GF-D8 (cell line): ENCODE data around the gene LRRC3.

Experiments used
- DNase-seq: peaks from one replicate; lab custom pipeline; 2025; lab: John Stamatoyannopoulos, UW

The LRRC3 gene

DNA sequence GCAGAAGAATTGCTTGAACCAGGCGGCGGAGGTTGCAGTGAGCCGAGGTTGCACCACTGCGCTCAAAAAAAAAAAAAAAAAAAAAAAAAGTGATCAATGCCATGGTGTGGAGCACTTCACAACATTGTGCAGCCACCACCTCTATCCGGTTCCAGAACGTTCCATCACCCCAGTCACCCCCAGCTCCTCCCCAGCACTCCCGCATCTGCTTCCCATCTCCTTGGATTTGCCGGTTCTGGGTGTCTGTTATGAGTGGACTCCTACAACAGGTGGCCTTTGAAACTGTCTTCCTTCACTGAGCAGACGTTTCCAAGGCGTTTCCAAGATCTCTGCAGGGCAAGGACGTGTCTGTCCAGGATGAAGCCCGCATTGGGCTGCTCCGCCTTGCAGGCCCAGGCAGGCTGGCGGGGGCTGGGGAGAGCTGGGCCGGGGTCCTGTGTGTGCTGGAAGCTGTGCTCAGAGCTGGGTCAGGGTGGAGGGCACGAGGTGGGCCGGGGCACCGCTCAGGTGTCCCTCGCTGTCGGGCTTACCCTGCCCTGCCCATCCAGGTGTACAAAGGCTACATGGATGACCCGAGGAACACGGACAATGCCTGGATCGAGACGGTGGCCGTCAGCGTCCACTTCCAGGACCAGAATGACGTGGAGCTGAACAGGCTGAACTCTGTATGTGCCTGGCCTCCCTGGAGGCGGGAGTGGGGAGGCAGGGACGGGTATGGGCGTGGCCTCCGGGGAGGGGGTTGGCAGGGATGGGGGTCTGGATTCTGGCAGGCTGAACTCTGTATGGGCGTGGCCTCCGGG, 14.9 kb upstream of the LRRC3 start:
- DNase-seq = no peak

DNA sequence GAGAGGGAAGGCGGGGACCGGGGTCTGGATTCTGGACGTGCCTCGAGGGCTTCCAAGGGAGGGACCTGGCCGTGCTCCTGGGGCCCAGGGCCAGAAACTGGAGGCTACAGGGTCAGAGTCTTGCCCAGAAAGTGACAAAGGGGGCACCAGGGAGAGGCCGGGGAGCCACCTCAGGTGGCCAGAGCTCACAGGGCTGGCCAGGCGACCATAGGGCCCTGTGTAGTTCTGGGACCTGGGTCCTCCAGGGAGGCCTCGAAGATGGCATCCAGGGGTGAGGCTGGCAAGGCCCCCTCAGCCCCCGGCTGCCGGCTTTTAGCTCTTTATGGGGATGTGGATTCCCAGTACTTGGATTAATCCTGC, 14.3 kb upstream of the LRRC3 start:
- DNase-seq = no peak

DNA sequence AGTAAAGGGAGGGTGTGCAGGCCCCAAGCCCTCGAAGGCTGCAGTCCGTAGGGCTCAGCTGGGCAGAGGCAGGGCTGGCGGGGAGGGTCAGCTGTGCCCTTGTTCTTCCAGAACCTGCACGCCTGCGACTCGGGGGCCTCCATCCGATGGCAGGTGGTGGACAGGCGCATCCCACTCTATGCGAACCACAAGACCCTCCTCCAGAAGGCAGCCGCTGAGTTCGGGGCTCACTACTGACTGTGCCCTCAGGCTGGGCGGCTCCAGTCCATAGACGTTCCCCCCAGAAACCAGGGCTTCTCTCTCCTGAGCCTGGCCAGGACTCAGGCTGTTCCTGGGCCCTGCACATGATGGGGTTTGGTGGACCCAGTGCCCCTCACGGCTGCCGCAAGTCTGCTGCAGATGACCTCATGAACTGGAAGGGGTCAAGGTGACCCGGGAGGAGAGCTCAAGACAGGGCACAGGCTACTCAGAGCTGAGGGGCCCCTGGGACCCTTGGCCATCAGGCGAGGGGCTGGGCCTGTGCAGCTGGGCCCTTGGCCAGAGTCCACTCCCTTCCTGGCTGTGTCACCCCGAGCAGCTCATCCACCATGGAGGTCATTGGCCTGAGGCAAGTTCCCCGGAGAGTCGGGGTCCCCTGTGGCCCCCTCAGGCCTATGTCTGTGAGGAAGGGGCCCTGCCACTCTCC, 13.6 kb upstream of the LRRC3 start:
- DNase-seq = no peak

DNA sequence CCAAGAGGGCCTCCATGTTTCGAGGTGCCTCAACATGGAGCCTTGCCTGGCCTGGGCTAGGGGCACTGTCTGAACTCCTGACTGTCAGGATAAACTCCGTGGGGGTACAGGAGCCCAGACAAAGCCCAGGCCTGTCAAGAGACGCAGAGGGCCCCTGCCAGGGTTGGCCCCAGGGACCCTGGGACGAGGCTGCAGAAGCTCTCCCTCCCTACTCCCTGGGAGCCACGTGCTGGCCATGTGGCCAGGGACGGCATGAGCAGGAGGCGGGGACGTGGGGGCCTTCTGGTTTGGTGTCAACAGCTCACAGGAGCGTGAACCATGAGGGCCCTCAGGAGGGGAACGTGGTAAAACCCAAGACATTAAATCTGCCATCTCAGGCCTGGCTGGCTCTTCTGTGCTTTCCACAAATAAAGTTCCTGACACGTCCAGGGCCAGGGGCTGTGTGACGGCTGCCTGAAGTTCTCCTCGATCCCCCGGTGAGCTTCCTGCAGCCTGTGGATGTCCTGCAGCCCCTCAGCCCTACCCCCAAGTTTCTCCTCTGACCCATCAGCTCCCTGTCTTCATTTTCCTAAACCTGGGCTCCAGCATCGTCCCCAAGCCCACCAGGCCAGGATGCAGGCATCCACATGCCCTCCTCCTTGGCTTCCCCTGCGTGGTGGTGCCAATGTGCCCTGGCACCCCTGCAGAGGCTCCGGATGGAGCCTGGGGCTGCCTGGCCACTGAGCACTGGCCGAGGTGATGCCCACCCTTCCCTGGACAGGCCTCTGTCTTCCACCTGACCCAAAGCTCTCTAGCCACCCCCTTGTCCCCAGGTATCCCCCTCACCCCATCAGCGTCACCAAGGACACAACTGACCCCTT, 12.8 kb upstream of the LRRC3 start:
- DNase-seq = no peak

DNA sequence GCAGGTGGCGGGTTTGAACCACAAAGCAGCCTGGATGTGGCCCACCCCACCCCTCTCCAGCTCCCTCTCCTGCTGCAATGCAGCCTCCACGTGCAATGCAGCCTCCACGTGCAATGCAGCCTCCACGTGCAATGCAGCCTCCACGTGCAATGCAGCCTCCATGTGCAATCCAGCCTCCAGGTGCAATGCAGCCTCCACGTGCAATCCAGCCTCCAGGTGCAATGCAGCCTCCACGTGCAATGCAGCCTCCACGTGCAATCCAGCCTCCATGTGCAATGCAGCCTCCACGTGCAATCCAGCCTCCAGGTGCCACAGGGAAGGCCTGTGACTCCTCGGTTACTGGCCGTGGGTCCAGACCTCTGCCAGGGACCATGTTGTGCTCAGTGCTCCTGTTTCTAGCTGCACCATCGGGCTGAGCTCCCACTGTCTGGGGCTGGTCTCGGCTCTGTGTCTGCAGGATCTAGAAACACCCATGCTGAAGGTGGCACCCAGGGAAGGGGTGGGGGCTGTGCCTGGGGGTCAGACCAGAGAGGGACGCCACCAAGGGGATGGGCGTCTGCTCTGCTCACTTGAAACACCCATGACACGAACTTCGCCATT, 11.9 kb upstream of the LRRC3 start:
- no peak for DNase-seq

DNA sequence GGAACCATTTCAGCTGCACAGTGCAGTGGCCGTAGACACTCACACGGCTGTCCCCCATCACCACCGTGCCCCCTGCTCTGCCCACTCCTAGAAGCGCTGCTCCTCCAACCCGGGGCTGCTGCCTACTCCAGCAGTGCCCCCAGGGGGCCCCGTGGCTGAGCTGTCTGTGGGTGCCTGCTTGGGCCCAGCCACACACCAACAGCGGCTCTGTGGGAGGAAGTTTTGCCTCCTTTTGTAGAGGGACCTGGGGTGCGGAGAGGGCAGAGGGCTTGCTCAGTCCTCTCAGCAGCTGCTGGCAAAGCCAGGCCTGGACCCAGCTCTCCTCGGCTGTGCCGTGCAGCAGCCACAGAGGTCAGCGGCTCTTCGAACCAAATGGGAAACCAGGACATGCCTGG, 11.4 kb upstream of the LRRC3 start:
- DNase-seq = no peak

DNA sequence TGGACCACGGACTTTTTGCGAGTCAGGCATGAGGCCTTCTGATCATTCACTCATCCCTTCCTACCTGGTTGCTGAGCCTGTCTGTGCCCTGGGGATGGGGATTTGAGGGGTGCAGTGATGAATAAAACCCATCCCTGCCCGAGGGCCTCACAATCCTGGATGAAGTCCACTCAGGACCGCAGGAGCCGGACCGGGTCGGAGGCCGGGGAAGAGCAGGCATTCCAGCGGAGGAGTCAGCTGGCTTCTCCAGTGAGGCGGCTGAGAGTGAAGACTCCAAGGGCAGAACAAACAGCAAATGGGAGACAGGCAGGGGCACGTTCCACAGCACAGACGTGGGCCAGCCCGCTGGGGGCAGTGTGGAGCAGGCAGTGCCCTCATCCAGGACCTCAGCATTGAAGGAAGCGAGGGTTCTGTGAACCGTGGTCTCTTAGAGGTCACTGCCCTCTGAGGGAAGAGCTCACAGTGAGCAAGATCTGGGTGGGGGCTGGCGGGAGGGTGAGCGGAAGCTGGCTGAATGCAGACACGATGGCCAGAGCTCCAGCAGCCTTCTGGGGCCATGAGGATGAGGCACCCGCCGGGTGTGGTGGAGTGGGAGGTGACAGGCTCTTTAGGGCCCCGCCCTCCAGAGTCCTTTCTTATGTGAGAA, 10.9 kb upstream of the LRRC3 start:
- DNase-seq = no peak

DNA sequence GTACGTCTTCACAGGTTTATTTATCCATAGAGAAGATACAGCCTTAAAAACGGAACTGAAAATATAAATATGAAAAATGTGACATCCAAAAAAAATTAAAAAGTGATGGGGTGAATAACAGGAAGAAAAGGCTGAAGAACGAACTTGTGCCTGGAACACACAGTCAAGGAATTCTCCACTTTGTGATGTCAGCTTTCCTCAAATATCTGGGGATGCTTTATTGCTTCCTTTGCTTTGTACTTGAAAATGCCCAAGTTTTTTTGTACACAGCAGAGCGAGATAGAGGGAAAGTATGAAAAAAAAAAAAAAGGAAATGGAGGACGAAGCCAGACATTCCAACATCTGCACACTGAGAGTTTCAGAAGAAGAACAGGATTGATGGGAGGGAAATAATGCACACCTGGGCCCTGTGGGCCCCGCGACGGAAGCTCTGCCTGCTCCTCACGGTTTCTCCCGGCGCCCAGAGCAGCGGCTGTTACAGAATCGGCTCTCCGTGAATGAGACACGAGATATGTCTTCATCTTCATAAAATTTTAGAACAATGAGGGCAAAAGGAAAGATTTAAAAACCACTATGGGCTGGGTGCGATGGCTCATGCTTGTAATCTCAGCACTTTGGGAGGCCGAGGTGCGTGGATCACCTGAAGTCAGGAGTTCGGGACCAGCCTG, 10.0 kb upstream of the LRRC3 start:
- no peak for DNase-seq

DNA sequence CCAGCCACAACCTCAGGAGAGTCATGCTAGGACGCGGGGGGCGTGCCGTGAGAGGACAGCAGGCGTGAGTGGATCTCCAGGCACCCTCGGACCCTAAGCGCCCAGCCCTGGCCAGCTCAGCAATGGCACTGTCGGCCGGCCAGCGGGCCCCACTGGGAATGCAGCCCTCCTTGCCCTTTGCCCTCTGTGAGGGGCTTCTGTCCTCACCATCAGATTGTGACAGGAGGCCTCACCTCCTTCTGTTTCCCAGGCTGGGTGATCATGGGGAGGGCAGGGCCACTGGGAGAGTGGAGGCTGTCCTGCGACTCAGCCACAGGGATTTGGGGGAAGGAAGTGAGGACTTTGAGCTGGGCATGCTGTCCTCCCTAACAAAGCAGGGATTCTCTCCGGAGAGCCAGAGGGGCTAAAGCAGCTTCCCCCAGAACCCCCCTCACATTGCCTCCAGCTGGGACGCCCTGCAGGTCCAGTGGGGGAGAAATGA, 6.6 kb upstream of the LRRC3 start:
- no peak for DNase-seq

DNA sequence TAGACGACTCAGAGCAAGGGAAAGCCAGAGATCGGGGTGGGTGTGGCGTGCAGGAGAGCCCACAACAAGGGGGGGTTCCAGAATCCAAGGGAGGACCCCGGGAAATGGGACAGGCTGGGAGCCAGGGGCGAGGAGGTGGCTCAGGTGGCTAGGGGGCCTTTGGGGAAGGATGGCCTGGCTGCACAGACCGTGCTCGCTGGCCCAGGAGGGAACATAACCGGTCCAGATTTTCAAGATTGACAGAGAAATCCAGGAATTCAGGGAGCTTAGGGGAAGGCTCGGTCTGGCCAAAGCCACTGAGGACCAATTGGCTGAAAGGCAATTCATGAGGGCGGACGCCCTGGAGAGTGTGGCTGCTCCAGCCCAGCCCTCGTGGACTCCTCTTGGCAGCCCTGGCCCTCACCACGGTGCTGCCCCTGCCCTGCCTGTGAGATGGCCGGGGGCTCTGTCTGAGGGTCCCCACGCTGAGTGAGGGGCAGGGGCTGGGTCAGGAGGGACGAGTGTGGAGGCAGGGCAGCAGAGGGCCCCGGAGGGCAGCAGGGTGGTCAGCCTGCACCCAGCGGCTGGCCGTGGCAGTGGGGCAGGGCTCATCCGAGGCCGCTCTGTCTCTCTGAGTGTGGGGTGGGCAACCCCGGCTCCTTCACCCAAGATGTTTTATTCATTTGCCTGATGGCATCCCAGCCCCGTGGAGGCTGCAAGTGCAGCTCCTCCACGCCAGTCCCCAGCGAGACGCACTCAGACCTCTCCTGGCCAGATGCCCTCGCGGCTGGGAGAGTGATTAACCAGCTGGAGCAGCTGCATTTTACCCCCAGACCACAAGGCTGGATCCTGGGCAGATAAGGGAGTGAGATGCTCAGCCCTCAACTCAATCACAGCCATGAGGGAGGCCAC, 5.6 kb upstream of the LRRC3 start:
- DNase-seq = no peak

DNA sequence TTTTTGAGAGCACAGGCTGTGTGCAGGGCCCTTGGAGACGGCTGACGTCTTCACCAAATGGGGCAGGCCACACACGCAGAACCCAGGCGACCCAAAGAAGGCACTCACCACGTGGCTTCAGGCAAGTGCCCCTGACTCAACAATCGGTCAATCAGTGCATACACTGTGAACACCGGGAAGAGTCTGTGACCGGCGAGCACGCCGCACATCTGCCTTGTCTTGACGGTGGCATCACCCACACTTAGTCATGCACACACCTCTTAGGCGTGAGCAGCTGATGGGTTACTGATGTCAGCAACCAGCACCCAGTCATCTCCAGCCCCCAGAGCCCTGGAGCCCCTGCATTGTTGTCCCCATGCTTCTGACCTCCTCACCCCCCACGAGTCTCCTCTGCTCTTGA, 4.9 kb upstream of the LRRC3 start:
- no peak for DNase-seq

DNA sequence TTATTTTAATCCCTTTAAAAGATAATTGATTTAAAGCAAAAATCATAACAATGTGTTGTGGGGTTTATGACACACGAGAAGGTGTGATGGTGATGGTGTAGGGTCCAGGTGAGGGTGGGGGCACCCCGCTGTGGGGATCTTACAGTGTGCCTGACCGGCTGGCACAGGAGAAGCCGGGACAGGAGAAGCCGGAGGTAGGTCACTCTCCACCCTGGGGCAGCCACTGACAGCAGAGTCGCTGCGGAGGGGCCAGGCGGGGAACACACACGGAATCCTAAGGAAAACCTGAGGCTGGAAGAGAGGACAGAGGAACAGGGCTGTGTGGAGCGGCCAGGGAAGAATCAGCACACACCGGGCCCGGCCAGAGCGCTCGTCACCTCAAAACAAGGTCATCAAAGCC, 4.3 kb upstream of the LRRC3 start:
- no peak for DNase-seq

DNA sequence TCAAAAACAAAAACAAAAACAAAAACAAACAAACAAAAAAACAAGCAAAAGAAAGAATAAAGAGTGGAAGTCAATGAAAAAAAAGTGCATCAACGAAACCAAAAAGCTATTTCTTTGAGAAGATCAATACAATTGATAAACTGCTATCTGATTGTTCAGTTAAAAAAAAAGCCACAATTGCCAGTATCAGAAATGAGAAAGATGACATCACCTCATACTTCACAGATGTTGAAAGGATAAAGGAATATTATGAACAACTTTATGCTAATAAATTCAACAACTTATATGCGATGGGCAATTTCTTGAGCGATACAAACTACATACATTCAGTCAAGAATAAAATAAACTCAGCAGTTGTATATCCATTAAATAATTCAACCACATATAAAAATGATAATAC, 2.2 kb upstream of the LRRC3 start:
- no peak for DNase-seq

DNA sequence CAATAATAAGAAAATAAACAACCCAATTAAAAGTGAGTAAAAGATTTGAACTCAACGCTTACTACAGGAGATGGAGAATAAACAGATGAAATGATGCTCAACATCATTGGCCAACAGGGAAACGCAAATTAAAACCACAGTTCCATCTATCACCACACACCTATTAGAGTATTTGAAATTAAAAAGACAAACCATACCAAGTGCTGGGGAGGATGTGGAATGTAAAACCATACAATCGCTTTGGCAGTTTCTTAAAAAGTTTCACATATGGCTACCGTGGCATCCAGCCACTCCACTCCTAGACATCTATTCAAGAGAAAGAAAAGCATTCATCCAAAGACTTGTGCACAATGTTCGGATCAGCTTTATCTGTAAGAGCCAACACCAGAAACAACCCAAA, 1.3 kb upstream of the LRRC3 start:
- no peak for DNase-seq

DNA sequence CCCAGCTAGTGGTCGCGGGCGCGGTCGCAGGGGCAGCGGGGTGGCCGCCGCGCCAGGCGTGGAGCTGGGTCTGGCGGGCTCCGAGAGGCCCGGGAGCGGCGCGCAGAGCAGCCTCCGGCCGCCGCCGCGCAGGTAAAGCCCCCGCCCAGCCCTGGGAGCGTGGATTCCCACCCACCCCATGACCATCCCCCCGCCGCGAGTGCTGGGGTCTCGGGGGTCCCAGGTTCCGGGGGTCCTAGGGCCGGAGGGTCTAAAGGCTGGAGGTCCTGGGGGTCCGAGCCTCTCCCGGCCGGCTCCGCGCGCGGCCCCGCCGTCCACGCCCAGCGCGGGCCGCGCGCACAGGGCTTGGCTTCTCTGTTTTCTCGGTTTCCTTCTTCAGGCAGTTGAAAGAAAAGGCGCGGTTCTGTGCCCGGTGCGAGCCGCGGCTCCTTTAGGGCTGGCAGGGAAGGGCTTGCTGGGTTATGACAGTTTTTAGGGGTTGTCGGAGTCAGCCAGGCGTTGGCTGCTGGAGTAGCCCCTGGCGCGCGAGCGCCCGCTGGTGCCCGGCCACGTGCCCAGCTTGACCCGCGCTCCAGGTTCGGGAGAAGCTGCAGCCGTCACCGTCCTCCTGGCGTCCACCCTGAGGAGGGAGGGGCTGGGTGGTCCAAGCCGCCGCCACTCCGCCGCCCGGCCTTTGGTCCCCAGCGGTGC, 359 bp downstream of the LRRC3 start:
- DNase-seq = no peak

DNA sequence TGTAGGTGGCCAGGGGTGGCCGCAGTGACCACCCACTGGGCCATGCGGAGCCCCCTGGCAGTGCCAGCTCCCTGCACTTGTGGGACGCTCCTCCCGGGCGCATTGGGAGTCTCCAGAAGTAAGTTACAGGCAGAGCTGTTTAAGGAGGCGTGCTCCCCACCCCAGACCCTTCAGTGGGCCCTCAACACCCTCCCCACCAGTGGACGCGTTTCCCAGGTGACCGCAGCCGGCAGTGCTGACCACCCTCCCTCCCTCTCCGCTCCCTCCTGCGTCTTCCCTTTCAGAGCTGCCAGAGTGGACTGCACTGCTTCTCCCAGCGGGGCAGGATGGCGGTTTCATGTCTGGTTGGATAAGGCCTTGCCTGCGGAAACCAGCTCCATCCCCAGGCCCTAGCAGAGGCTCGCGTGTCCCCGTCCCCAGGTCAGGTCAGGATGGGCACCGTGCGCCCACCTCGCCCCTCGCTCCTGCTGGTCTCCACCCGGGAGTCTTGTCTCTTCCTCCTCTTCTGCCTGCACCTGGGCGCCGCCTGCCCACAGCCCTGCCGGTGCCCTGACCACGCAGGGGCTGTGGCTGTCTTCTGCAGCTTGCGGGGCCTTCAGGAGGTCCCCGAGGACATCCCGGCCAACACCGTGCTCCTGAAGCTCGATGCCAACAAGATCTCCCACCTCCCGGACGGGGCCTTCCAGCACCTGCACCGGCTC, 1.1 kb downstream of the LRRC3 start:
- no peak for DNase-seq

DNA sequence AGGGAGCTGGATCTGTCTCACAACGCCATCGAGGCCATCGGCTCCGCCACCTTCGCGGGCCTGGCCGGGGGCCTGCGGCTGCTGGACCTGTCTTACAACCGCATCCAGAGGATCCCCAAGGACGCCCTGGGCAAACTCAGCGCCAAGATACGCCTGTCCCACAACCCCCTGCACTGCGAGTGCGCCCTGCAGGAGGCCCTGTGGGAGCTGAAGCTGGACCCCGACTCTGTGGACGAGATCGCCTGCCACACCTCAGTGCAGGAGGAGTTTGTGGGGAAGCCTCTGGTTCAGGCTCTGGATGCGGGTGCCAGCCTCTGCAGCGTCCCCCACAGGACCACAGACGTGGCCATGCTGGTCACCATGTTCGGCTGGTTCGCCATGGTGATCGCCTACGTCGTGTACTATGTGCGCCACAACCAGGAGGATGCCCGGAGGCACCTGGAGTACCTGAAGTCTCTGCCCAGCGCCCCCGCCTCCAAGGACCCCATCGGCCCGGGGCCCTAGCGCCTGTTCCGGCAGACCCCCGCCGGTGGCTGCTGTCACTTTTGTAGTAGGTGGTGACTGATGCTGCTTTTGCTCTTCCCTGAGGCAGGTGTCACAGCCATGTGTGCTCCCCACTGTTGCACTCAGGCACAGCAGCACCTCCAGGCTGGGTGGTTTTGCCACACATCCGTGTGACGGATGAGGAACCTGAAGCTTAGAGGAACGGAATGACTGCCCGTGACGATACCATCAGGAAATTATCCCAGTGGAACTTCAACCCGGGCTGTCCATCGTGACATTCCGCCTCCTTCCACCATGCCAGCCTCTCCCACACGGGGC, 1.8 kb downstream of the LRRC3 start:
- no peak for DNase-seq
